ENCODE data around the gene ODAD3. TPM values are rescaled to one million over a fixed set of nuclear protein-coding genes. Genes with fewer than 3 reads are reported as not detected.

ODAD3 gene
- total and polyA plus RNA-seq, 2 donors (not counting 1 experiment from before 2014, with no cell fraction given) = 0.18 to 0.62 TPM

GRCh38 chr19:11453468-11454341, 18.8 kb upstream of the ODAD3 start:
- peaks cover 0 to 3% (median 0%) of the 10 kb centered on the region in 4 experiments for H3K27me3 ChIP-seq (replicated peaks in 1 of 4; ENCODE audit: control extremely low read depth in 1 of 4, control insufficient read depth in 3 of 4, insufficient read depth in 4 of 4, low read length in 3 of 4)
- intact Hi-C loops (cut with micrococcal nuclease) = no loop called here
- no peaks in the 10 kb centered on the region for H3K9me3 ChIP-seq (ENCODE audit: control extremely low read depth in 1 of 3, control insufficient read depth in 2 of 3, insufficient read depth in 1 of 3, low read length in 2 of 3)
- peaks cover 0 to 5% of the 10 kb centered on the region in 2 donors for H3K4me1 ChIP-seq (ENCODE audit: control insufficient read depth in 2 of 2, insufficient read depth in 2 of 2, low read length in 2 of 2)
- CTCF ChIA-PET = no interaction called here
- H3K79me2 ChIP-seq (ENCODE audit: control insufficient read depth, insufficient read depth, low read length) = no peaks in the 10 kb centered on the region
- peaks cover 0 to 16% of the 10 kb centered on the region in 2 experiments for H3K36me3 ChIP-seq (replicated peaks in 1 of 2; ENCODE audit: control extremely low read depth in 1 of 2, control insufficient read depth in 1 of 2, extremely low read depth in 1 of 2, insufficient read depth in 2 of 2, low read length in 1 of 2)
- WGBS (ENCODE audit: insufficient coverage) = 70% methylated on average over 19 of the region's 27 CpGs
- peak overlapping the region; percentile 37 for H3K4me2 ChIP-seq (replicated peaks; ENCODE audit: low read depth, low read length, poor library complexity, severe bottlenecking)
- Mint-ChIP-seq H3K4me3 (no peak overlapping the region), H3K4me1 (peaks cover 8% of the 10 kb centered on the region), H3K27me3 (no peaks in the 10 kb centered on the region), H3K27ac (no peak overlapping the region), H3K9me3 (ENCODE audit: insufficient read depth) (no peaks in the 10 kb centered on the region)
- H4K20me1 ChIP-seq (ENCODE audit: control insufficient read depth, insufficient read depth, low read length, poor library complexity, severe bottlenecking) = no peaks in the 10 kb centered on the region
- H2AFZ ChIP-seq (ENCODE audit: insufficient read depth, low read depth, low read length, poor library complexity, severe bottlenecking) = no peak overlapping the region
- TF ChIP-seq EZH2 (IDR thresholded peaks at IDR 0.05; ENCODE audit: borderline replicate concordance, insufficient read depth, low read depth, low read length, poor library complexity, severe bottlenecking) (no peak), CTCF (IDR thresholded peaks at IDR 0.05) (peak; percentile 65)
- no peak overlapping the region for H3K4me3 ChIP-seq (ENCODE audit: control extremely low read depth in 1 of 5, extremely low read depth in 1 of 5, insufficient read depth in 1 of 5, low read depth in 2 of 5, low read length in 4 of 5)
- peak; percentile 39 for ATAC-seq (ENCODE audit: low read depth)
- POLR2A ChIA-PET = no interaction called here
- no peak overlapping the region for H3K9ac ChIP-seq (ENCODE audit: low read length)
- peak; percentile 54 for DNase-seq
- no peak overlapping the region for H3K27ac ChIP-seq (ENCODE audit: low read length in 2 of 2)
